Purkinje cell (primary cell): Measurements from ENCODE around the gene WNT1. TPM values are rescaled to one million over a fixed set of nuclear protein-coding genes. Genes with fewer than 3 reads are reported as not detected.

Experiments
- polyA plus RNA-seq: library from polyadenylated mRNA; unstranded; fragments of >200 nt; fragmentation: Nextera tagmentation; gene quantifications from 2 replicates; pipeline ENCODE4 v1.2.1, GENCODE V29; 2014

The WNT1 gene
- polyA plus RNA-seq: not detected in 2 replicates

GRCh38 chr12:48978291-48978740, at the start of gene WNT1:
TSS of gene WNT1 (plus strand) at chr12:48978322. CDS start at chr12:48978651, 329 bp downstream.

DNA sequence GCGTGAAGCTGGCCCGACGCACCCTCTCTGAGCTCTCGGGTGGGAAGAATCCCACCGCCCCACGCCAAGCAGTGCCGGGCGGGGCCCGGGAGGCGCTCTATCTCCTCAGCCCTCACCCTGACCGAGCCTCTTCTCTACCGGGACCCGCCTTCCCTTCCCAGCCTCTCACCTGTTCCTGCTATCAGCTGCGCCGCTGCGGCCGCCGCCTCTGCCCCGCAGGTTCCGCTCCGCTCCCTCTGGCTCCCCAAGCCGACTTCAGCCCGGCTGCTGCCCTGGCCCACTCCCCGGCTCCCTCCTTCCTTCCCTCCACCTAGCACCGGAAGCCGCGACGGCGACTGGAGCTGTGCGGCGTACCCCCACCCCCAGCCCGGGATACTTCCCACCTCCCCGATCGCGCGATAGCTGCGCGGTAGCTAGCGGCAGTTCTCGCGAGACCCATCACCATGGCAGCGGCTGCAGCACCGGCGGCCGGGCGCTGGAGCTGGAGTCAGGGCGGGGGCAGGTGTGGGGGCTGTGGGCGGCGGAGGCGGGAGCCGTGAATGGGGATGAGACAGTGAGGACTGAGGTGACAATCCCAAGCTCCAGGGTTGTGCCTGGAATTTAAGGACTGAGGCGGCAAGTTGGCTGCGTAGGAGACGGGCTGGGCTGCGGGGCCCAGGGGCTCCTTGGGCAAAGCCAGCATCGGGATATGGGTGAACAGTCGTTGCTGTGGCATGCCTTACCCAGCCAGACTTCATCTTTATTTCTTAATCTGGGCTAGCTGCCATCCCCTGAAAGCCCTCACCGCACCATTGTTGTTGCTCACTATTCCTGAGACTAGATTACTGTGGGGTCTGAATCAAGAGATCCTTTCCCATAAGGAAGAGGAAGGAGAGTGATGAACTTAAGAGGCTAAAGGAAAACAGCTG, 20.7 kb upstream of the WNT1 start, which contains the start of gene ARF3:
ARF3 (minus strand) TSS at position 347 of the 908 bp plus-strand sequence. CDS start 16,392 bp downstream, outside the sequence.

GRCh38 chr12:48999371-49000131, 21.4 kb downstream of the WNT1 start, which contains the start of gene DDN:
TSS of gene DDN (minus strand) at chr12:48999375. CDS start at chr12:48999287, 88 bp downstream.

GRCh38 chr12:49018261-49019119, 40.4 kb downstream of the WNT1 start, which contains the start of gene PRKAG1:
TSS of gene PRKAG1 (minus strand) at chr12:49018776. CDS start at chr12:49018740, 36 bp downstream.

Other genes with a start within 250 kb of the WNT1 start
- 0.43 and 0.48 TPM in 2 replicates for gene ADCY6, start 189.2 kb upstream of the WNT1 start, polyA plus RNA-seq
- gene CACNB3, start 159.8 kb upstream of the WNT1 start, polyA plus RNA-seq: 2.0 and 15.5 TPM in 2 replicates
- gene DDX23, start 126.2 kb upstream of the WNT1 start, polyA plus RNA-seq: 7.4 and 11.5 TPM in 2 replicates
- 1.6 and 3.0 TPM in 2 replicates for gene RND1, start 112.5 kb upstream of the WNT1 start, polyA plus RNA-seq
- 2.2 and 3.1 TPM in 2 replicates for gene FKBP11, start 52.8 kb upstream of the WNT1 start, polyA plus RNA-seq
- gene ARF3, start 20.8 kb upstream of the WNT1 start, polyA plus RNA-seq: 44.7 and 65.0 TPM in 2 replicates
- 3.2 TPM in 1 of 2 replicates, not detected in the other for gene WNT10B, start 6.6 kb upstream of the WNT1 start, polyA plus RNA-seq
- 0.10 and 1.3 TPM in 2 replicates for gene DDN, start 21.1 kb downstream of the WNT1 start, polyA plus RNA-seq
- gene PRKAG1, start 40.5 kb downstream of the WNT1 start, polyA plus RNA-seq: 47.6 and 66.8 TPM in 2 replicates
- 1.0 and 2.7 TPM in 2 replicates for gene KMT2D, start 82.5 kb downstream of the WNT1 start, polyA plus RNA-seq
- gene RHEBL1, start 91.7 kb downstream of the WNT1 start, polyA plus RNA-seq: 5.3 and 6.9 TPM in 2 replicates
- 0.24 and 0.94 TPM in 2 replicates for gene DHH, start 116.5 kb downstream of the WNT1 start, polyA plus RNA-seq
- gene LMBR1L, start 132.5 kb downstream of the WNT1 start, polyA plus RNA-seq: 3.4 and 4.5 TPM in 2 replicates
- gene TUBA1B, start 153.1 kb downstream of the WNT1 start, polyA plus RNA-seq: 632 and 963 TPM in 2 replicates
- gene TUBA1A, start 210.8 kb downstream of the WNT1 start, polyA plus RNA-seq: 353 and 569 TPM in 2 replicates